MM.1S (cell line): ENCODE data around the gene FGR.

Experiments
- EZH2 ChIP-seq: fragments of 300-600 bp; sonication (generic); optimal IDR thresholded peaks from 2 replicates; pipeline ENCODE3; 2017; ENCODE audit warnings: low read depth, mild to moderate bottlenecking, antibody characterized with exemption, low read length, mixed read lengths
- EZH2phosphoT487 ChIP-seq: fragments of 300-600 bp; sonication (generic); IDR thresholded peaks from 2 replicates; pipeline ENCODE4 v1.6.1; 2018; ENCODE audit warnings: antibody characterized with exemption, low read length
- TF ChIP-seq, protein P1 (sequence below): fragments of 300-600 bp; sonication (generic); IDR thresholded peaks from 2 replicates; pipeline ENCODE4 v1.5.1; 2016; ENCODE audit warnings: antibody characterized with exemption, low read length, mixed read lengths

DNA sequence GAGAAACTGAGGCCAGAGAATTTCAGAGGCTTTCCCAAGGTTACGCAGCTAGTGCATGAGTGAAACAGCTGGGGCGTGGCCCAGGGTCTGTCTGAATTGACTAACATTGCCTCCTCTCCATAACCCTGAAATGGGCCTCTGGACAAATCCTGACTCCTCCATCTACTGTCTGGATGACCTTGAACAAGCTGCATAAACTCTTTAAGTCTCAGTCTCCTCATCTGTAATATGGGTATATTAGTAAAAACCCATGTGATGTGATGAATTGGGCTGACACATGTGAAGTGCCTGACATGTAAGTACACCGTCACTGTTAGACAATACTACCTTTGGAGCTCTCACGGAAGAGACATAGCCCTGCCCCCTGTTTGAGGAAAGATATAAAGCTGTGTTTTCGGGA lies 12.3 kb upstream of the FGR start:
- TF ChIP-seq EZH2: no peak
- TF ChIP-seq, protein P1, sequence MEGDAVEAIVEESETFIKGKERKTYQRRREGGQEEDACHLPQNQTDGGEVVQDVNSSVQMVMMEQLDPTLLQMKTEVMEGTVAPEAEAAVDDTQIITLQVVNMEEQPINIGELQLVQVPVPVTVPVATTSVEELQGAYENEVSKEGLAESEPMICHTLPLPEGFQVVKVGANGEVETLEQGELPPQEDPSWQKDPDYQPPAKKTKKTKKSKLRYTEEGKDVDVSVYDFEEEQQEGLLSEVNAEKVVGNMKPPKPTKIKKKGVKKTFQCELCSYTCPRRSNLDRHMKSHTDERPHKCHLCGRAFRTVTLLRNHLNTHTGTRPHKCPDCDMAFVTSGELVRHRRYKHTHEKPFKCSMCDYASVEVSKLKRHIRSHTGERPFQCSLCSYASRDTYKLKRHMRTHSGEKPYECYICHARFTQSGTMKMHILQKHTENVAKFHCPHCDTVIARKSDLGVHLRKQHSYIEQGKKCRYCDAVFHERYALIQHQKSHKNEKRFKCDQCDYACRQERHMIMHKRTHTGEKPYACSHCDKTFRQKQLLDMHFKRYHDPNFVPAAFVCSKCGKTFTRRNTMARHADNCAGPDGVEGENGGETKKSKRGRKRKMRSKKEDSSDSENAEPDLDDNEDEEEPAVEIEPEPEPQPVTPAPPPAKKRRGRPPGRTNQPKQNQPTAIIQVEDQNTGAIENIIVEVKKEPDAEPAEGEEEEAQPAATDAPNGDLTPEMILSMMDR: no peak
- TF ChIP-seq EZH2phosphoT487: no peak
